Thymus (tissue), 11 donors: ENCODE measurements around the gene CHRNG. TPM values are rescaled to one million over a fixed set of nuclear protein-coding genes. Genes with fewer than 3 reads are reported as not detected.

Experiments used
- DNase-seq, 9 donors: peaks; one replicate each; pipeline ENCODE4 v3.0.0-alpha.2; 2013; ENCODE audit warnings: low spot score in 9 of 9, low read depth in 6 of 9, missing footprints in 1 of 9
- H3K27ac ChIP-seq, 2 donors: one replicate each; pipeline ENCODE4 v1.5.1; 2013; ENCODE audit warnings: control low read depth in 1 of 2, low read depth in 1 of 2, low read length in 1 of 2, mild to moderate bottlenecking in 1 of 2, moderate library complexity in 1 of 2
- H3K27me3 ChIP-seq, 2 donors: one replicate each; pipeline ENCODE4 v1.5.1; 2013; ENCODE audit warnings: low read length in 1 of 2; ENCODE audit not compliant: control insufficient read depth in 2 of 2, insufficient read depth in 1 of 2
- H3K36me3 ChIP-seq, 2 donors: one replicate each; pipeline ENCODE4 v1.5.1; 2013; ENCODE audit warnings: low read length in 1 of 2, mild to moderate bottlenecking in 1 of 2, moderate library complexity in 1 of 2; ENCODE audit not compliant: control insufficient read depth in 2 of 2, insufficient read depth in 2 of 2
- H3K4me1 ChIP-seq, 2 donors: one replicate each; pipeline ENCODE4 v1.5.1; 2013; ENCODE audit warnings: low read length in 2 of 2; ENCODE audit not compliant: control insufficient read depth in 2 of 2, insufficient read depth in 2 of 2
- H3K4me3 ChIP-seq, 2 donors: one replicate each; pipeline ENCODE4 v1.5.1; 2013; ENCODE audit warnings: low read length in 2 of 2, control low read depth in 1 of 2, mild to moderate bottlenecking in 1 of 2
- H3K9me3 ChIP-seq, 2 donors: one replicate each; pipeline ENCODE4 v1.5.1; 2013; ENCODE audit warnings: low read length in 1 of 2, mild to moderate bottlenecking in 1 of 2; ENCODE audit not compliant: control insufficient read depth in 2 of 2, insufficient read depth in 1 of 2
- WGBS: extraction: QIAGEN DNeasy Blood & Tissue Kit; methylation state at CpG from one replicate; pipeline ENCODE4 v1.1.7; 2013; 5-methylcytosine and 5-hydroxymethylcytosine counted together
- polyA plus RNA-seq: library from polyadenylated mRNA; stranded (reverse); fragments of 200-250 nt; gene quantifications from one replicate; pipeline ENCODE4 v1.2.3, GENCODE V29; 2013
- total RNA-seq: library from RNA; stranded (reverse); fragments of 120-200 nt; gene quantifications from one replicate; pipeline ENCODE4 v1.2.4, GENCODE V29; 2013
- donor health status: healthy.

The CHRNG gene
- total and polyA plus RNA-seq, 2 donors, result 0.48 to 0.57 TPM

DNA sequence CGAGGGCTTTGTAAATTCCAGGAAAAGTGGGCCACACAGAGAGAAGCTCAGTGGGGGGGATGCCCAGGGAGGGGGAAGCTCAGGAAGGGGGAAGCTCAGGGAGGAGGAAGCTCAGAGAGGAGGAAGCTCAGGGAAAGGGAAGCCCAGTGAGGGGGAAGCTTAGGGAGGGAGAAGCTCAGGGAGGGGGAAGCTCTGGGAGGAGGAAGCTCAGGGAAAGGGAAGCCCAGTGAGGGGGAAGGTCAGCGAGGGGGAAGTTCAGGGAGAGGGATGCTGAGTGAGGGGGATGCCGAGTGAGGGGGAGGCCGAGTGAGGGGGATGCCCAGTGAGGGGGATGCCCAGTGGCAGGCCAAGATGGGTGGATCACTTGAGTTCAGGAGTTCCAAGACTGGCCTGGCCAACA, 821 bp upstream of the CHRNG start:
- Histone ChIP-seq H3K27me3 (peaks cover 0 to 26% of the 10 kb centered on the region in 2 donors), H3K9me3 (peaks cover 3% of the 10 kb centered on the region in 2 donors), H3K4me1 (peaks cover 0 to 2% of the 10 kb centered on the region in 2 donors), H3K36me3 (peaks cover 0 to 2% of the 10 kb centered on the region in 2 donors), H3K27ac (no peak overlapping the region), H3K4me3 (no peak overlapping the region)
- DNase-seq, result no peak
- 10% methylated on average over 4 of the region's 4 CpGs for WGBS

DNA sequence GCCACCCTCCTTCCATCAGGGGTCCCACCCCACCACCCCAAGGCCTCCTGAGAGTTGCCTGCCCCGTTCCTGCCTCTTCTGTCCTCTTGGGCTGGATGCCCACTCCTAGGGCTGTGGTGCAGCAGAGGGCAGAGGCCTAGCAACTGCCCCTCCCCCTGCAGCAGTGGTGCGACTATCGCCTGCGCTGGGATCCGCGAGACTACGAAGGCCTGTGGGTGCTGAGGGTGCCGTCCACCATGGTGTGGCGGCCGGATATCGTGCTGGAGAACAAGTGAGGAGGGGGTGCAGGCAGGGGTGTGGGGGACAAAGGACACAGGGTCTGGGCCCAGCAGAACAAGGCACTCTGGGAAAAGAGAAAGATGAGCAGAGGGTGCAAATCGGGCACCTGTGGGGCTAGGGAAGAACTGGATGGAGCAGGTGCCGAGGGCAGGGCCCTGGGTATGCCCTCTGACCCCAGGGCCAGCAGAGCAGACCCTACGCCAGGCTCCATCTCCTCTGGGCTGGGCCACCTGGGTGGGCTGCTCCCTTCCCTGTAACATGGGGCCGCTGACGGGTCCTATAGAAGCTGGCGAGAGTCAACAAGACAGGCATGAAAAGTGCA, 1.0 kb downstream of the CHRNG start:
- Histone ChIP-seq H3K4me1 (peaks cover 0 to 2% of the 10 kb centered on the region in 2 donors), H3K9me3 (peaks cover 3% of the 10 kb centered on the region in 2 donors), H3K36me3 (peaks cover 0 to 3% of the 10 kb centered on the region in 2 donors), H3K4me3 (no peak overlapping the region), H3K27ac (no peak overlapping the region), H3K27me3 (peaks cover 0 to 26% of the 10 kb centered on the region in 2 donors)
- 93% methylated on average over 17 of the region's 17 CpGs for WGBS
- no peak for DNase-seq

DNA sequence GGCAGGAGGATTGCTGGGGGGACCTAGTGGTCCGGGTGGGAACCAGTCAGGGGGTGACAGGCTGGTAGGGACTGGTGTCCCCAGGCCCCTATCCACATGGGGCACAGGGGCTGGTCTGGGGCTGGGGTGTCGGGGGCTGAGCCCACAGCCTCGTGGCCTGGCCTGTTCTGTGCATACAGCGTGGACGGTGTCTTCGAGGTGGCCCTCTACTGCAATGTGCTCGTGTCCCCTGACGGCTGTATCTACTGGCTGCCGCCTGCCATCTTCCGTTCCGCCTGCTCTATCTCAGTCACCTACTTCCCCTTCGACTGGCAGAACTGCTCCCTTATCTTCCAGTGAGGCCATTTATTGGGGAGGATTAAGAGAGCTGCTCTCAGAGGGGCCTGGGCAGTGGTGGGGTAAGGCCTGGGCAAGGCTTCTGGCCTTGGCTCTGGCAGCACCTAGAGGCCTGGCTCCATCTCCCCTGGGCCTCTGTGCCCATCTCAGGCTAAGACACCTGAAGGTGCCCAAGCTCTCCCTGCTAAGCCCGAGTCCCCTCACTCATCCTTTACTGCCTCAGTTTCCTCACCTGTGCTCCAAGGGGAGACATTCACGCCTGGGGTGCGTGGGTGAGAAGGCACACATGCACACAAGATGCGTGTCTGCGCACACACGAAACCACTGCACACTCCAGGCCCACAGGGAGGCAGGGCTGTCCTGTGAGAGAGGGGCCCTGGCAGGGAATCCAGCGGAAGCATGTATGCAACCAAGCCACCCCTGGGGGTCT, 1.9 kb downstream of the CHRNG start:
- no peak overlapping the region for H3K4me3 ChIP-seq
- WGBS, result 56% methylated on average over 19 of the region's 19 CpGs
- peaks cover 3 to 6% of the 10 kb centered on the region in 2 donors for H3K36me3 ChIP-seq
- H3K4me1 ChIP-seq, result peaks cover 0 to 2% of the 10 kb centered on the region in 2 donors
- H3K9me3 ChIP-seq, result peaks cover under 1 to 2% of the 10 kb centered on the region in 2 donors
- DNase-seq, result no peak
- peaks cover 0 to 26% of the 10 kb centered on the region in 2 donors for H3K27me3 ChIP-seq
- H3K27ac ChIP-seq, result no peak overlapping the region

DNA sequence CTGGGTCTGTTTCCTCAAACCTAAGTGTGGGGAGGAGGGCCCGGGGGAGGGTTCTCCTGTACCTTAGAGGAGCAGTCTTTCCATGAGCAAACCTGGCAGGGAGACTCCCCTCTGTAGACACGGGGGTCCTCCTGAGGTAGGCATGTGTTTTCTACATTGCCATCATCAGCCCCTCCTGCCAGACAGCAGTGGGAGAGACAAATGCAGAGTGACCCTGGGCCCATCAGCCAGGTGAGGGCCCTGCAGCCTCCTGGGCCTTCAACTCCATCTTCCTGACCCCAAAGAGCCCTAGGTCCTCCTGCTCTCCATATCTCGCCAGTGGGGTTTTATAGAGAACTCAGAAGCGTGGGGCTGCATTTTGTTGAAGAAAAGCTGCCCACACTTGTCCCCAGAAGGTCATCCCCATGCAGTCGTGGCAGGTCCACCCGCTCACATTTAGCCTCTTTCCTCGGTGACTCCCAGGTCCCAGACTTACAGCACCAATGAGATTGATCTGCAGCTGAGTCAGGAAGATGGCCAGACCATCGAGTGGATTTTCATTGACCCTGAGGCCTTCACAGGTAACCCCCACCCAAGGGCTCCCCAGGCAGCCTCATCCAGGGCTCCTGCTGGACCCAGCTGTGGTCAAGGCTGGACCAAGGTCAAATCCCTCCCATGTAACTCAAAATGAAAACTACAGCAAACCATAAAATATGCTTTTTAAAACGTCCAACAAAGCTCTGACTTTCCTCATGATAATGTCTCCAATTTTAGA, 2.6 kb downstream of the CHRNG start:
- Histone ChIP-seq H3K27me3 (peaks cover 0 to 25% of the 10 kb centered on the region in 2 donors), H3K36me3 (peaks cover 8 to 11% of the 10 kb centered on the region in 2 donors), H3K27ac (no peak overlapping the region), H3K4me3 (no peak overlapping the region), H3K4me1 (peaks cover 0 to 2% of the 10 kb centered on the region in 2 donors), H3K9me3 (peaks cover 0 to 1% of the 10 kb centered on the region in 2 donors)
- DNase-seq, result no peak
- 81% methylated on average over 9 of the region's 9 CpGs for WGBS

DNA sequence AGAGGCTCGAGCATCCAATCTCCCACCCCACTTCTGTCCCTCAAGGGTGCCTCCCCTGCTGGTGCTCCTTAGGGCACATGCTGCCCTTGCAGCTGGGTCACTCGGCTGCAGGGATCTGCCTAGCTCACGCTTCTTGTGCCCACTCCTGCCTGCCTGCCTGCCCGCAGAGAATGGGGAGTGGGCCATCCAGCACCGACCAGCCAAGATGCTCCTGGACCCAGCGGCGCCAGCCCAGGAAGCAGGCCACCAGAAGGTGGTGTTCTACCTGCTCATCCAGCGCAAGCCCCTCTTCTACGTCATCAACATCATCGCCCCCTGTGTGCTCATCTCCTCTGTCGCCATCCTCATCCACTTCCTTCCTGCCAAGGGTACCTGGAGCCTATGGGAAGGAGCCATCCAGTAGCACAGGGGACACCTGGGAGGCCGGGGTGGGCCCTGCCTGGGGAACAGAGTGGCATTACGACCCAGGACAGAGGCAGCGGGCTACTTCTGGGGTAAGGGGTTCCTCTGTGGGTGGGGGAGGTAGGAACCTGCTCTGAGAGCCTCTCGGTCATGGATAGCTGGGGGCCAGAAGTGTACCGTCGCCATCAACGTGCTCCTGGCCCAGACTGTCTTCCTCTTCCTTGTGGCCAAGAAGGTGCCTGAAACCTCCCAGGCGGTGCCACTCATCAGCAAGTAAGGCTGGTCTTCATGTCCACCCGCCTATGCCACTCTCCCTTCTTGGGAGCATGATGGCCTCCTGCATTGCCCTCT, 3.4 kb downstream of the CHRNG start:
- no peak overlapping the region for H3K27ac ChIP-seq
- H3K4me1 ChIP-seq, result peaks cover 0 to 2% of the 10 kb centered on the region in 2 donors
- WGBS, result 96% methylated on average over 20 of the region's 20 CpGs
- no peak for DNase-seq
- H3K27me3 ChIP-seq, result peaks cover 0 to 22% of the 10 kb centered on the region in 2 donors
- peaks cover 13 to 18% of the 10 kb centered on the region in 2 donors for H3K36me3 ChIP-seq
- peaks cover 0 to 1% of the 10 kb centered on the region in 2 donors for H3K9me3 ChIP-seq
- no peak overlapping the region for H3K4me3 ChIP-seq

DNA sequence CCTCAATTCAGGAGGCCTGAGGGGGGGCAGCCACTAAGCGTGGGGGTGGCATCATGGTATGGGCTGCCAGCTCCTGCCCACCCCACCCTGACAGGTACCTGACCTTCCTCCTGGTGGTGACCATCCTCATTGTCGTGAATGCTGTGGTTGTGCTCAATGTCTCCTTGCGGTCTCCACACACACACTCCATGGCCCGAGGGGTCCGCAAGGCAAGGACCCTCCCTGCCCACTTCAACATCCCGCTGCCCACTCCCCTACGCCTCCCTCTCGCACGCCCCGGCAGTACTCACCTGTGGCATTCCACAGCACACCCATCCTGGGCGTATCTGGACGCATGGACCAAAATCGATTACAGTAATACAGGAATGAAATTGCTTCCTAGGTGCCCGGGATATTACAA, 4.0 kb downstream of the CHRNG start:
- Histone ChIP-seq H3K27me3 (peaks cover 0 to 21% of the 10 kb centered on the region in 2 donors), H3K36me3 (peaks cover 13 to 18% of the 10 kb centered on the region in 2 donors), H3K4me3 (no peak overlapping the region), H3K4me1 (peaks cover 0 to 2% of the 10 kb centered on the region in 2 donors), H3K9me3 (peaks cover 0 to 1% of the 10 kb centered on the region in 2 donors), H3K27ac (no peak overlapping the region)
- WGBS, result 95% methylated on average over 14 of the region's 14 CpGs
- DNase-seq, result no peak

DNA sequence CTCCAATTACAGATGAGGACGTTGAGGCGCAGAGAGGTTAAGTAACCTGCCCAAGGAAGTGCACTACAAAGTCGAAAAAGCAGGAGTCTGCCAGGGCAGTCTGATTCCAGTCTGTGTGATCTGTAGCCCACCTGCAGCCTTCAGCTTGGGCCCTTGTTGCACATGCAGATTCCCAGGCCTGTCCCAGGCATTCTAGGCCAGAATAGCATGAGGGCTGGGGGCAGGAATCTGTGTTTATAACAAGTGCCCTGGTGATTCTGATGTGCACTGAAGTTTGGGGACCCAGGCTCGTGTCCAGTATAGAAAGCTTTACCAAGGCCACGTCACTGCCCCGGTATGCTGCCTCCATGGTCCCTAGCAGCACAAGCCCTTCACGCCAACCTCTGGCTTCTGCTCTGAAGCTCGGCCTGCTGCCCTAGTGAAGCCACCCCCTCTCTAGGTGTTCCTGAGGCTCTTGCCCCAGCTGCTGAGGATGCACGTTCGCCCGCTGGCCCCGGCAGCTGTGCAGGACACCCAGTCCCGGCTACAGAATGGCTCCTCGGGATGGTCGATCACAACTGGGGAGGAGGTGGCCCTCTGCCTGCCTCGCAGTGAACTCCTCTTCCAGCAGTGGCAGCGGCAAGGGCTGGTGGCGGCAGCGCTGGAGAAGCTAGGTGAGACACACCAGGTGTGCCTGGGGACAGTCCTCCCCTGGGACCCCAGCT, 4.6 kb downstream of the CHRNG start:
- no peak for DNase-seq
- no peak overlapping the region for H3K27ac ChIP-seq
- H3K4me3 ChIP-seq, result no peak overlapping the region
- peaks cover 0 to 17% of the 10 kb centered on the region in 2 donors for H3K27me3 ChIP-seq
- 98% methylated on average over 19 of the region's 19 CpGs for WGBS
- peaks cover 13 to 18% of the 10 kb centered on the region in 2 donors for H3K36me3 ChIP-seq
- H3K9me3 ChIP-seq, result peaks cover 0 to 1% of the 10 kb centered on the region in 2 donors
- H3K4me1 ChIP-seq, result peaks cover 0 to 2% of the 10 kb centered on the region in 2 donors

DNA sequence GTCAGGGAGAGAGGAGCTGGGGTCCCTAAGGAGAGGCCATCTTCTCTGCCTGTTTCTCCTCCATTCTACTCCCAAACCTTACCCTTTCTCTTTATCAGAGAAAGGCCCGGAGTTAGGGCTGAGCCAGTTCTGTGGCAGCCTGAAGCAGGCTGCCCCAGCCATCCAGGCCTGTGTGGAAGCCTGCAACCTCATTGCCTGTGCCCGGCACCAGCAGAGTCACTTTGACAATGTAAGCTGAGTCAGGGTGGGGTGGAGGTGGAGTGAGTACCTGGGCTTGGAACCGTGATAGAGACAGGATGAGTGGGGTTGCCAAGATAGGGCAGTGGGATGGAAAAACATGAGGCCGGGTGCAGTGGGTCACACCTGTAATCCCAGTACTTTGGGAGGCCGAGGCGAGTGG, 5.2 kb downstream of the CHRNG start:
- Histone ChIP-seq H3K27ac (no peak overlapping the region), H3K36me3 (peaks cover 13 to 18% of the 10 kb centered on the region in 2 donors), H3K4me3 (no peak overlapping the region), H3K27me3 (peaks cover 0 to 11% of the 10 kb centered on the region in 2 donors), H3K4me1 (peaks cover 4% of the 10 kb centered on the region in 2 donors), H3K9me3 (peaks cover 0 to 1% of the 10 kb centered on the region in 2 donors)
- no peak for DNase-seq
- WGBS, result 95% methylated on average over 6 of the region's 6 CpGs
